Measurements from ENCODE around the gene FOXO6.

DNA sequence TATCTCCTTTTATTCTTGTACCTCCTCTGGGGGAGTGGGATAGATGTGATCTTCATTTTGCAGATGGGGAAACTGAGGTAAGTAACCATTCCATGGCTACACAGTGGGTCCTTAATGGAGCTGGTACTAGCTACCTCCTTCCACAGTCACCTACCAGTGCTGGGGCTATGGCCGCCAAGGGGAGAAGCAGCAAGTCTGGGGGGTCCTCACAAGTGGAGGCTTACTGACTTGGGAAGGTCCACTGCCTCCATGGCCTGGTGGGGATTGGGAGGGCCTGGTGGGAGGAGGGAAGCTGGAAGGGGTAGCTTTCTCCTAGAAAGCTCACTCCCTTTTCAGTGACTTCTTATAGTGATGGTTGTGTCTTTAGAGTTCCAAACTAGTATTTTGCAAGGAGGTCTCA, 5.9 kb upstream of the FOXO6 start:
- no peak for TF ChIP-seq POLR2A (IDR thresholded peaks at IDR 0.05)
- TF ChIP-seq CTCF (IDR thresholded peaks at IDR 0.05): no peak
- TF ChIP-seq EP300 (IDR thresholded peaks at IDR 0.05): no peak

All from tibial nerve (tissue), 4 donors.